Hepatocyte (in vitro differentiated cells): Measurements from ENCODE around the gene KLF2.

Experiments used
- CTCF ChIP-seq: fragments of 200-600 bp; sonication (generic); IDR thresholded peaks from 2 replicates; pipeline ENCODE4 v1.5.1; 2016; ENCODE audit warnings: antibody characterized with exemption, mild to moderate bottlenecking; ENCODE audit not compliant: poor library complexity
- EZH2 ChIP-seq: fragments of 200-600 bp; sonication (generic); IDR thresholded peaks from 2 replicates; pipeline ENCODE4 v1.6.1; 2016; ENCODE audit warnings: antibody characterized with exemption, mild to moderate bottlenecking, borderline replicate concordance
- EZH2phosphoT487 ChIP-seq: fragments of 200-600 bp; sonication (generic); IDR thresholded peaks from one replicate; pipeline ENCODE4 v1.6.1; 2018; ENCODE audit warnings: antibody characterized with exemption, mild to moderate bottlenecking, low read depth, moderate library complexity; ENCODE audit not compliant: unreplicated experiment, severe bottlenecking

GRCh38 chr19:16369306-16369663 is 44.7 kb downstream of the KLF2 start:
- no peak for TF ChIP-seq CTCF
- TF ChIP-seq EZH2 = no peak
- no peak for TF ChIP-seq EZH2phosphoT487
